Peyer's patch (tissue), 4 donors: ENCODE results near the gene SPSB4. TPM values are rescaled to one million over a fixed set of nuclear protein-coding genes. Genes with fewer than 3 reads are reported as not detected.

Experiments
- DNase-seq, 3 donors: peaks; one replicate each; pipeline ENCODE4 v3.0.0-alpha.2; 2017 to 2019
- H3K27ac ChIP-seq, 4 donors: fragments of 200-600 bp; sonication (generic); one replicate each; pipeline ENCODE4 v1.5.1; 2016 to 2019
- H3K27me3 ChIP-seq, 2 donors: fragments of 200-600 bp; sonication (generic); one replicate each; pipeline ENCODE4 v1.5.1; 2019
- H3K36me3 ChIP-seq, 3 donors: fragments of 200-600 bp; sonication (generic); one replicate each; pipeline ENCODE4 v1.5.1; 2016 to 2019
- H3K4me1 ChIP-seq, 4 donors: fragments of 200-600 bp; sonication (generic); one replicate each; pipeline ENCODE4 v1.5.1; 2016 to 2019
- H3K4me3 ChIP-seq, 4 donors: fragments of 200-600 bp; sonication (generic); 1 replicate in 3 of 4; 2 replicates in 1 of 4; pipeline ENCODE4 v1.5.1; 2016 to 2019; ENCODE audit warnings: mild to moderate bottlenecking in 1 of 4
- H3K9me3 ChIP-seq, 4 donors: fragments of 200-600 bp; sonication (generic); one replicate each; pipeline ENCODE4 v1.5.1; 2016 to 2019; ENCODE audit warnings: mild to moderate bottlenecking in 1 of 4
- POLR2A ChIP-seq, 2 donors: fragments of 450-650 bp; IDR thresholded peaks; one replicate each; pipeline ENCODE4 v1.5.1; 2017; ENCODE audit warnings: antibody characterized with exemption in 2 of 2, mild to moderate bottlenecking in 2 of 2, moderate library complexity in 2 of 2
- total RNA-seq, 4 donors: library from RNA; depleted of rRNA; stranded (reverse); fragments of >200 nt; gene quantifications; one replicate each; pipeline ENCODE4 v1.1.0, GENCODE V29; 2016
- TF ChIP-seq, protein P1 (sequence below), 6 experiments: fragments of 450-650 bp in 4 of 6; fragments of 200-600 bp in 2 of 6; sonication (generic) in 1 of 6; IDR thresholded peaks; one replicate each; pipeline ENCODE4 v1.5.1; 2017 to 2019; ENCODE audit warnings: antibody characterized with exemption in 6 of 6, mild to moderate bottlenecking in 3 of 6, moderate library complexity in 1 of 6

The SPSB4 gene
- total RNA-seq, 4 donors from 2014 or later, result 0.35 TPM; not detected in 3

DNA sequence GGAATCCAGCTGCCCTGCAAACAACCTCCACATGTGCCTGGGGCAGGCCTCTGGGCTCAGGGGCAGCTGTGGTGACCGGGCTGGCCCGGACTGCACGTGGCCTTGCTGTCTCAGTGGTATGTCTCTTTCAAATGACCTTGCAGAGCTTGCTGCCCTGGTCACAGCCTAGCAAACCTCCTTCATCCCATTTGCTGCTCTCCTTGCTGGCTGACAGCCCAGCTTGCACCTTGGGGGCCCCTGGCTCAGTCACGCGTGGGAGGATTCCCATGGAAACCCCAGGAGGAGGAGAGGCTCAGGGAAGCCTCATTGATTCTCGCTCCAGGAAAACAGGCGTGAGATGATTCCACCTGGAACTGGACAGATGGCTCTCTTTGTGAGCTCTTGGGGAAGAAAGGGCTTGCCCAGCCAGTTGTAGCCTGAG, 5.6 kb downstream of the SPSB4 start:
- no peak overlapping the region for H3K27ac ChIP-seq
- no peak for TF ChIP-seq POLR2A (IDR thresholded peaks at IDR 0.05)
- TF ChIP-seq, protein P1, sequence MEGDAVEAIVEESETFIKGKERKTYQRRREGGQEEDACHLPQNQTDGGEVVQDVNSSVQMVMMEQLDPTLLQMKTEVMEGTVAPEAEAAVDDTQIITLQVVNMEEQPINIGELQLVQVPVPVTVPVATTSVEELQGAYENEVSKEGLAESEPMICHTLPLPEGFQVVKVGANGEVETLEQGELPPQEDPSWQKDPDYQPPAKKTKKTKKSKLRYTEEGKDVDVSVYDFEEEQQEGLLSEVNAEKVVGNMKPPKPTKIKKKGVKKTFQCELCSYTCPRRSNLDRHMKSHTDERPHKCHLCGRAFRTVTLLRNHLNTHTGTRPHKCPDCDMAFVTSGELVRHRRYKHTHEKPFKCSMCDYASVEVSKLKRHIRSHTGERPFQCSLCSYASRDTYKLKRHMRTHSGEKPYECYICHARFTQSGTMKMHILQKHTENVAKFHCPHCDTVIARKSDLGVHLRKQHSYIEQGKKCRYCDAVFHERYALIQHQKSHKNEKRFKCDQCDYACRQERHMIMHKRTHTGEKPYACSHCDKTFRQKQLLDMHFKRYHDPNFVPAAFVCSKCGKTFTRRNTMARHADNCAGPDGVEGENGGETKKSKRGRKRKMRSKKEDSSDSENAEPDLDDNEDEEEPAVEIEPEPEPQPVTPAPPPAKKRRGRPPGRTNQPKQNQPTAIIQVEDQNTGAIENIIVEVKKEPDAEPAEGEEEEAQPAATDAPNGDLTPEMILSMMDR (IDR thresholded peaks at IDR 0.05), result no peak
- H3K4me1 ChIP-seq, result peaks cover 0 to 2% (median 0%) of the 10 kb centered on the region in 4 donors
- no peak for DNase-seq
- no peaks in the 10 kb centered on the region for H3K36me3 ChIP-seq
- H3K4me3 ChIP-seq, result no peak overlapping the region
- no peaks in the 10 kb centered on the region for H3K9me3 ChIP-seq
- peaks cover 0 to under 1% of the 10 kb centered on the region in 2 donors for H3K27me3 ChIP-seq

DNA sequence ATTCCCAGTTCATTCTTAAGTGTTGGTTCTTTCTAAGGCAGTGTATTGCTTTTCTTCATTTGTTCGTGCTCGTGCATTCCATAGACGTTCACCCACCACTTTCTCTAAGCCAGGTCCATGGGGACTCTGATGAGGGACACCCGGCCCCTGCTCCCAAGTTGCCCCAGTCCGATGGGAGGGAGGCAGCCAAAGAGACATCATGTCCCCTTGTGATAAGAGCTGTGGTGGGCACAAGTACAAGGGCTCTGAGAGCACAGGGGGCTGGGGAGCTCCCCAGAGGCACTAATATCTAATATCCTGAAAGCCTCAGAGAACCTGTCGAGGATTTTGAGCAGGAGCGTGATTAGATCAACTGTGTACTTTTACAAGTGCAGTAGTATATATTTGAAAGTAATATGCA, 6.3 kb downstream of the SPSB4 start:
- Histone ChIP-seq H3K27me3 (no peaks in the 10 kb centered on the region), H3K36me3 (no peaks in the 10 kb centered on the region), H3K9me3 (no peaks in the 10 kb centered on the region), H3K4me3 (no peak overlapping the region), H3K4me1 (no peaks in the 10 kb centered on the region), H3K27ac (no peak overlapping the region)
- no peak for DNase-seq
- TF ChIP-seq POLR2A (IDR thresholded peaks at IDR 0.05), result no peak
- TF ChIP-seq, protein P1 (IDR thresholded peaks at IDR 0.05), result no peak

DNA sequence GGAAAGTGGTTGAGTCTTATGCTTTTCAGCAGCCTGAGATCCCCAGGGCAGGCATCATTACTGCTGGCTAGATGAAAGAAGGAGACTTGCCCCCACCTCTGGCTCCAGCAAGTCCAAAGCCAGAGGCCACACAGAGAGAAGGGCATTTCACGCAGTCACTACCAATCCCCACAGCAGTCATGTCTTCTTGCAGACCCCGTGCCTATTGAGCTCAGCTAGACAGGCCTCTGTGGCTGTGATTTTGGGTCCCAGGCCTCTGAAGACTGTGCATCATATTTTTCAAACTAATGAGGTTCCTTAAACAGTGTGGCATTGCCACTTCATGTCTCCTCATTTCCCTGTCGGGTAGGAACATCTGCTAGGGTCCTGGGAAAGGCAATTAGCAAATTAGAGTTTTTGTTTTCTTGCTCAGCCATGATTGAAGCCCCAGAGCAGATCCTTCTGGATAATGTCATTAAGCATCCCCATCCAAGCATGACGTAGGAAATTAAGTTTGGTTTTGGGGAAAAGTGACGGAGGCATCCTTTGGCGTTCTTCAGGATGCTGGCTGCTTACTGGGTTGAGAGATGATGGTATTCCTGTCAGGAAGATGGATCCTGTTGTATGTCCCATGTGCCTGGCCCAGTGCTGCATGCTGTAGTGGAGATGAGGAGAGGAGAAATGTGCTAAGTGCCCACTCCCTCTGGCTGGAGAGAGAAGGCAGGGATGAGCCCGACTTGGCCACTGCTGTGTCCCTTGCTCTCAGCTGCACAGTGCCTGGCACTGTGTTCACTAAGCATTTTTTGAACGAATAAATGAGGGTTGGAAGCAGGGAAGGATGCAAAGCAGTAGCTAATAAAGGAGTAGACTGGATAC, 7.0 kb downstream of the SPSB4 start:
- no peak for TF ChIP-seq POLR2A (IDR thresholded peaks at IDR 0.05)
- Histone ChIP-seq H3K9me3 (no peaks in the 10 kb centered on the region), H3K4me3 (no peak overlapping the region), H3K36me3 (no peaks in the 10 kb centered on the region), H3K4me1 (no peaks in the 10 kb centered on the region), H3K27ac (no peak overlapping the region), H3K27me3 (no peaks in the 10 kb centered on the region)
- no peak for DNase-seq

DNA sequence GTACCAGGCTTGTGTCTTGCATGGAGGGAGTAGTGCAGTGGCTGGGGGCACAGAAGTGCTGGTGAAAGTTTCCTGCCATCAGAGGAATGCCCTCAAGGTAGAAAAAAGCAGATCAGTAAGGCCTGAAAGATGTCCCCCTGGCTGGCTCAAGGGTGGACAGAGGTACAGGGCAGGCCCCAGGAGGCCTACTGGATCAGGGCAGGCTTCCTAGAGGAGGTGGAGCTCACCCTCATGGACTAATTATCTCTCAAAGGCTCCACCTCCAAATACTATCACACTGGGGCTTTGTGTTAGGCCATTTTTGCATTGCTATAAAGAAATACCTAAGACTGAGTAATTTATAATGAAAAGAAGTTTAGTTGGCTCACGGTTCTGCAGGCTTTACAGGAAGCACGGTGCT, 7.8 kb downstream of the SPSB4 start:
- H3K27ac ChIP-seq, result no peak overlapping the region
- H3K4me1 ChIP-seq, result no peaks in the 10 kb centered on the region
- no peak overlapping the region for H3K4me3 ChIP-seq
- H3K27me3 ChIP-seq, result no peaks in the 10 kb centered on the region
- DNase-seq, result no peak
- no peaks in the 10 kb centered on the region for H3K36me3 ChIP-seq
- no peaks in the 10 kb centered on the region for H3K9me3 ChIP-seq
- no peak for TF ChIP-seq POLR2A (IDR thresholded peaks at IDR 0.05)
- TF ChIP-seq, protein P1 (IDR thresholded peaks at IDR 0.05), result no peak

DNA sequence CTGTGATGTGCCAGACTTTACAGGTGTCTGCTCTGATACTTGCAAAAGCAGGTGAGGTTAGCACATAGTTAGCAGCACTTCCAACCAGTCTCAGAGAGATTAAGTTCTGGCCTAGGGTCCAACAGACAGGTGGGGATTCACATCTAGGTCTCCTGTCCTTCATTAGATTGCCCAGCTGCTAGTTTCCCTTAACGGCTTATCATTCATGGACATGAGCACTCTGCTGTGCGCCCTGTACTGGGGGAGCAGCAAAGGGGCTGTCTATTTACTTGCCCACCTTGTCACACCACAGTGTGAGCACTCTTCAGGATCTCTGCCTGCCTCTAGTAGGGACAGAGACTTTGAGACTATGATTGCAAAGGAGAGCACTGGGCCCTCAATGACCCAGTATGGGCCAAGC, 8.7 kb downstream of the SPSB4 start:
- H3K27me3 ChIP-seq, result no peaks in the 10 kb centered on the region
- TF ChIP-seq, protein P1 (IDR thresholded peaks at IDR 0.05), result no peak
- no peak for TF ChIP-seq POLR2A (IDR thresholded peaks at IDR 0.05)
- no peaks in the 10 kb centered on the region for H3K4me1 ChIP-seq
- no peak for DNase-seq
- H3K36me3 ChIP-seq, result no peaks in the 10 kb centered on the region
- no peaks in the 10 kb centered on the region for H3K9me3 ChIP-seq
- no peak overlapping the region for H3K27ac ChIP-seq
- no peak overlapping the region for H3K4me3 ChIP-seq

DNA sequence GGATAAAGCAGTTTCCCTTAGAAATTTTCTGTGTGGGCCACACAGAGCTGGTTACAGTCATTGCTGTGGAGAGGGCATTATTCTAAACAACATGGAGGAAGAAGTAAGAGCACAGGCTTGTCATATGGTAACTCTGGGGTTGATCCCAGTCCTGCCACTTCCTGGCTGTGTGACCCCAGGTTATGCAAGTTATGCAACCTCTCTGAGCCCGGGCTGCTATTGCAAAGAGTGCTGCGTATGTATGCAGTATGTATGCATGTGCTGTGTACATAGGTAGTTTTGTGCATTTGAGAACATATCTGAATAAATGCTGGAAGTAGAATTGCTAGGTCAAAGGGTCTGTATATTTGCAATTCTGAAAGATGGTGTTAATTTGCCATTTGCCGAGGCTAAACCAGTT, 9.2 kb downstream of the SPSB4 start:
- DNase-seq, result no peak
- no peaks in the 10 kb centered on the region for H3K27me3 ChIP-seq
- TF ChIP-seq POLR2A (IDR thresholded peaks at IDR 0.05), result no peak
- TF ChIP-seq, protein P1 (IDR thresholded peaks at IDR 0.05), result no peak
- H3K36me3 ChIP-seq, result no peaks in the 10 kb centered on the region
- H3K4me1 ChIP-seq, result no peaks in the 10 kb centered on the region
- H3K27ac ChIP-seq, result no peak overlapping the region
- H3K9me3 ChIP-seq, result no peaks in the 10 kb centered on the region
- H3K4me3 ChIP-seq, result no peak overlapping the region
